Stimulated activated CD4-positive, alpha-beta T cell treated with anti-CD3 and anti-CD28 coated beads, TNF-alpha, amount 100 ng/mL, for 1 hour (primary cell): Measurements from ENCODE around the gene FAAP100.

Source experiments
- DNase-seq, 3 donors: peaks; one replicate each; pipeline ENCODE4 v3.0.0-alpha.2; 2020; ENCODE audit warnings: low read depth in 3 of 3, low spot score in 1 of 3

The FAAP100 gene

DNA sequence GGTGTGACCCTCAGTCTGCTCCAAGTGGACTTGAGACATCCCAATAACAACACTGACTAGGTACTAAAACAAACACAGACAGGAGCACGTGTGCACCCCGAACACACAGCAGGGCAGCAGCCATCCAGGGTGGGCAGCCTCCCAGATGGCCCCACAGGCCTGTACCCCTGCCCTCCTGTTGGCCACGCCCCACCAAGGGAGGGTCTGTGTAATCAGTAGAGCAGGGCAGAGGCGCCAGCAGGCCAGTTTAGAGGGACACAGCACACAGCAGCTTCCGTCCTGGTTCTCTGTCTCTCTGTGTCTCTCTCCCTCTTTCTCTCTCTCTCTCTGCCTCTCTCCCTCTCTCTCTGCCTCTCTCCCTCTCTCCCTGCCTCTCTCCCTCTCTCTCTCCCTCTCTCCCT is 61.0 kb downstream of the FAAP100 start:
- no peak for DNase-seq

DNA sequence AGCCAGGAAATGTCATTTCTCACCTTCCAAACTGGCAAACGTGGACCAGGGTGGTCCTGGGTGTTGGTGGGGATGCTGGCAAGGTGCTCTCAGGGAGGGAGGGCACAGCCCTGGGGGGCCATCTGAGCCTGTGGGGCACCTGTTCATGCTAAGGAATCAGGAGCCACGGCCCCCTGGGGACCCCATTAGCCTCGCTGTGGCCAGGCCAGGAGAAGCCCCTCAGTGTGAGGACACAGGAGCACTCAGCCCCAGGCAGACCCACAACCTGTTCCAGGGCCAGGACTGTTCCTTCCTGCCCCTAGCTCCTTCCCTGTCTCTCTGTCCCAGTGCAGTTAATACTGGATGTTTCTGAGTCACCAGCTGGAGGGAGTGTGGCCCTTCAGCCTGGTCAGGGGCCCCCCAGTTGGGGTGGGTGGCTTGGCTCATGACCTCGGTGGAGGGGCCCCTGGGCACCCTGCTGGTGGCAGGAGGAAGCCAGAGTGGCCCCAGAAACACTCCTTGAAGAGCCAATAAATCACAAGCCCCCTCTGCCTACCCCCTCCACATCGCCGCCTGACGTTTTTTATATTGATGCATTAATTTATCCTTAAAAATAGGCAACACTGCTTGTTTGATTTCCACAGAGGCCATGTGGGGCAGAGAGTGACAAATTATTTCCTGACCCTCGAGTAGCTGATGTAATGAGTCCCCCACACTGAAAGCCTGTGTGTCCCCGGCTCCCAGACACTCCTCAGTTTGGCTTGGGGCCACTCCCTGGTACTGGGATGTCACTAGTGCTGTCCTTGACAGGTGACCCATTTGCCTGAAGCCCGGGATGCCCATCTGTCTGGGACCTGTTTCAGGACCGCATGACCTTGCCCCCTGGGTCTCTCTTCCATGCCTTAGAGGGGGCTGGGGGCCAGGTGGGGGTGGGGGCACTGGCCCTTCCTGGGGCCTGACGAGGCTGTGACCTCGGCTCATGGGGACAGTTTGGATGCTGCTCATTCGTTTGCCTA is 61.9 kb downstream of the FAAP100 start:
- no peak for DNase-seq
